ENCODE data around the gene ABO. TPM values are rescaled to one million over a fixed set of nuclear protein-coding genes. Genes with fewer than 3 reads are reported as not detected.

Gene ABO
- total and polyA plus RNA-seq, 9 of the 15 experiments (the other 6 are each of a cell fraction or from before 2014, with no cell fraction given), result 5.0 to 21.9 (median 11.9) TPM

GRCh38 chr9:133264235-133264764, 10.7 kb downstream of the ABO start (continued):
- TF ChIP-seq PHTF2 (CRISPR knock-in tag; IDR thresholded peaks at IDR 0.05), result no peak
- peak; percentile 41 for TF ChIP-seq CHD4 (IDR thresholded peaks at IDR 0.05; ENCODE audit: insufficient read depth, insufficient replicate concordance, low read depth, low read length, poor library complexity, severe bottlenecking)
- 0 out of 2 replicates have a peak, but pooled peaks have one; percentile 38 for TF ChIP-seq TRIM28 (IDR thresholded peaks at IDR 0.05)
- TF ChIP-seq CBX3 (IDR thresholded peaks at IDR 0.05; ENCODE audit: borderline replicate concordance in 1 of 2, low read length in 2 of 2), result peak in 1 of 2 experiments; percentile 43; a peak in 1 of 3 replicates

- intact Hi-C loops (cut with micrococcal nuclease) (no loop called here), in situ Hi-C loops (cut with MboI) (no loop called here)
- ChIA-PET POLR2A (interaction anchor here (0.8 to 1.0 kb wide), 2 partner anchors 10 to 25 kb away, joined by 3 to 4 read pairs; no protein-coding TSS in a partner anchor), CTCF (ENCODE audit: low intra/inter-chr PET ratio) (no interaction called here)
- peak; percentile 58 to 77 (median 76) for DNase-seq (ENCODE audit: extremely low read depth in 1 of 4, low spot score in 3 of 4)
- Histone ChIP-seq H3K9ac (ENCODE audit: insufficient read depth in 1 of 2, low read depth in 2 of 2, low read length in 2 of 2) (peak overlapping the region in 1 of 2 experiments; percentile 5; a peak in 1 of 4 replicates), H3K27ac (ENCODE audit: extremely low read depth, low read depth, low read length) (peak overlapping the region; percentile 29; the same call in 1 of the 3 replicates), H3K79me2 (ENCODE audit: control insufficient read depth, insufficient read depth, low read length) (peaks cover 58% of the 10 kb centered on the region), H3K4me1 (replicated peaks in 1 of 2; ENCODE audit: control insufficient read depth in 2 of 2, insufficient read depth in 2 of 2, low read length in 2 of 2) (peaks cover 22 to 30% of the 10 kb centered on the region in 2 experiments), H2AFZ (ENCODE audit: low read depth, low read length) (no peak overlapping the region), H3K4me2 (ENCODE audit: insufficient read depth, low read length) (peak overlapping the region; percentile 54; the same call in 1 of the 2 replicates), H4K20me1 (replicated peaks; ENCODE audit: control insufficient read depth, insufficient read depth, low read length) (0 out of 2 replicates have a peak, but pooled peaks cover 3% of the 10 kb centered on the region), H3K27me3 (ENCODE audit: control insufficient read depth in 2 of 2, insufficient read depth in 2 of 2, low read length in 2 of 2) (no peaks in the 10 kb centered on the region), H3K36me3 (ENCODE audit: control insufficient read depth, insufficient read depth, low read length) (peaks cover 56% of the 10 kb centered on the region), H3K4me3 (no peak overlapping the region), H3K9me1 (ENCODE audit: control insufficient read depth, insufficient read depth, low read length) (no peaks in the 10 kb centered on the region), H3K9me3 (replicated peaks; ENCODE audit: control insufficient read depth, insufficient read depth, low read depth, low read length) (peaks cover 6% of the 10 kb centered on the region)
- 5% methylated on average over 10 of the region's 10 CpGs for WGBS (ENCODE audit: insufficient coverage, low coverage, missing lambda C conversion rate)
- peak; percentile 66 for ATAC-seq
- peak; percentile 83 for FAIRE-seq
- BruUV-seq (replicated peaks), result TSS peak; percentile 11
- TF ChIP-seq TEAD2 (tag; IDR thresholded peaks at IDR 0.05) (no peak), CREBBP (IDR thresholded peaks at IDR 0.05; ENCODE audit: low read depth, low read length) (no peak), PURB (CRISPR knock-in tag; IDR thresholded peaks at IDR 0.05; ENCODE audit: low read depth) (no peak), BRF1 (IDR thresholded peaks at IDR 0.05; ENCODE audit: borderline replicate concordance, extremely low read depth, insufficient read length) (no peak), RAD21 (CRISPR knock-in tag; conservative IDR thresholded peaks at IDR 0.05 in 1 of 2, IDR thresholded peaks at IDR 0.05 in 1 of 2) (no peak), KDM4B (IDR thresholded peaks at IDR 0.05; ENCODE audit: borderline replicate concordance in 2 of 2, low read depth in 1 of 2) (no peak), ADNP (tag; IDR thresholded peaks at IDR 0.05) (no peak), SMARCE1 (IDR thresholded peaks at IDR 0.05) (peak; percentile 65; the same call in 1 of the 2 replicates), ZNF197 (CRISPR knock-in tag; IDR thresholded peaks at IDR 0.05; ENCODE audit: low read depth) (no peak), GTF2B (IDR thresholded peaks at IDR 0.05; ENCODE audit: extremely low read depth, insufficient read length) (no peak), STAT5B (CRISPR knock-in tag; IDR thresholded peaks at IDR 0.05) (no peak), HMG20A (CRISPR knock-in tag; conservative IDR thresholded peaks at IDR 0.05) (no peak)
- TF ChIP-seq, protein P1, sequence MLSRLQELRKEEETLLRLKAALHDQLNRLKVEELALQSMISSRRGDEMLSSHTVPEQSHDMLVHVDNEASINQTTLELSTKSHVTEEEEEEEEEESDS (CRISPR knock-in tag; IDR thresholded peaks at IDR 0.05), result no peak
- TF ChIP-seq, protein P2, sequence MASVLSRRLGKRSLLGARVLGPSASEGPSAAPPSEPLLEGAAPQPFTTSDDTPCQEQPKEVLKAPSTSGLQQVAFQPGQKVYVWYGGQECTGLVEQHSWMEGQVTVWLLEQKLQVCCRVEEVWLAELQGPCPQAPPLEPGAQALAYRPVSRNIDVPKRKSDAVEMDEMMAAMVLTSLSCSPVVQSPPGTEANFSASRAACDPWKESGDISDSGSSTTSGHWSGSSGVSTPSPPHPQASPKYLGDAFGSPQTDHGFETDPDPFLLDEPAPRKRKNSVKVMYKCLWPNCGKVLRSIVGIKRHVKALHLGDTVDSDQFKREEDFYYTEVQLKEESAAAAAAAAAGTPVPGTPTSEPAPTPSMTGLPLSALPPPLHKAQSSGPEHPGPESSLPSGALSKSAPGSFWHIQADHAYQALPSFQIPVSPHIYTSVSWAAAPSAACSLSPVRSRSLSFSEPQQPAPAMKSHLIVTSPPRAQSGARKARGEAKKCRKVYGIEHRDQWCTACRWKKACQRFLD (CRISPR knock-in tag; IDR thresholded peaks at IDR 0.05), result no peak
These were observed 11.4 kb downstream of the ABO start for GRCh38 chr9:133263557-133263956.

Data from K562 (cell line).